Transverse colon (tissue), 4 donors: ENCODE data around the gene RASAL2. TPM values are rescaled to one million over a fixed set of nuclear protein-coding genes. Genes with fewer than 3 reads are reported as not detected.

Experiments used
- DNase-seq: peaks from one replicate; pipeline ENCODE4 v3.0.0-alpha.2; 2019
- H3K27ac ChIP-seq, 4 donors: fragments of 200-600 bp; sonication (generic); 2 replicates each; pipeline ENCODE4 v1.5.1; 2016 to 2018; ENCODE audit warnings: inconsistent platforms in 4 of 4
- H3K27me3 ChIP-seq: fragments of 200-600 bp; sonication (generic); 2 replicates; pipeline ENCODE4 v1.5.1; 2017; ENCODE audit warnings: inconsistent platforms
- H3K36me3 ChIP-seq, 4 donors: fragments of 200-600 bp; sonication (generic); 2 replicates each; pipeline ENCODE4 v1.5.1; 2017 to 2019; ENCODE audit warnings: inconsistent platforms in 4 of 4
- H3K4me1 ChIP-seq, 4 donors: fragments of 200-600 bp; sonication (generic); 2 replicates each; pipeline ENCODE4 v1.5.1; 2017 to 2020; ENCODE audit warnings: inconsistent platforms in 4 of 4
- H3K4me3 ChIP-seq, 4 donors: fragments of 200-600 bp; sonication (generic); 1 replicate in 1 of 4; 2 replicates in 3 of 4; pipeline versions ENCODE4 v1.5.1 to v1.6.1; 2017 to 2019; ENCODE audit warnings: inconsistent platforms in 4 of 4
- H3K9me3 ChIP-seq, 2 donors: fragments of 200-600 bp; sonication (generic); 2 replicates each; pipeline ENCODE4 v1.5.1; 2017 to 2019; ENCODE audit warnings: inconsistent platforms in 2 of 2
- CTCF ChIP-seq, 5 experiments: fragments of 200-600 bp in 3 of 5; fragments of 450-650 bp in 2 of 5; sonication (generic) in 3 of 5; IDR thresholded peaks; 1 replicate in 2 of 5; 2 replicates in 3 of 5; pipeline ENCODE4 v1.5.1; 2016 to 2017; ENCODE audit warnings: antibody characterized with exemption in 5 of 5, inconsistent platforms in 3 of 5, mild to moderate bottlenecking in 2 of 5, moderate library complexity in 1 of 5
- EP300 ChIP-seq: sonication (generic); formaldehyde crosslinking; IDR thresholded peaks from one replicate; pipeline ENCODE4 v1.6.1; 2017; ENCODE audit warnings: antibody characterized with exemption, low read depth
- POLR2A ChIP-seq: fragments of 450-650 bp; IDR thresholded peaks from one replicate; pipeline ENCODE4 v1.6.1; 2016; ENCODE audit warnings: antibody characterized with exemption, mild to moderate bottlenecking, moderate library complexity
- POLR2AphosphoS5 ChIP-seq, 3 donors: sonication (generic); formaldehyde crosslinking; IDR thresholded peaks; one replicate each; pipeline ENCODE4 v1.6.1; 2016; ENCODE audit warnings: antibody characterized with exemption in 3 of 3
- WGBS, 2 donors: methylation state at CpG; one replicate each; pipeline ENCODE4 v1.1.5; 2018; ENCODE audit warnings: low coverage in 1 of 2; 5-methylcytosine and 5-hydroxymethylcytosine counted together
- in situ Hi-C, 4 donors: fragments of 200-750 bp; cut with MboI; loops; one replicate each; pipeline versions ENCODE4 v1.15.0 to v1.15.1; 2017; ENCODE audit warnings: low sequenced_read_pairs in 3 of 4, low pct_ligation_motif_present in 1 of 4, low pct_unique_long_range_greater_than_20kb in 1 of 4
- intact Hi-C: fragments of 100-400 bp; cut with DNase I; formaldehyde crosslinking; loops from one replicate; pipeline ENCODE4 v1.15.1; 2023; ENCODE audit warnings: low total_unique reads
- total RNA-seq, 4 donors: library from RNA; depleted of rRNA; stranded (reverse); fragments of >200 nt; gene quantifications; one replicate each; pipeline ENCODE4 v1.1.0, GENCODE V29; 2016

RASAL2 gene
- total RNA-seq, 4 donors from 2014 or later, result 13.1 to 26.1 (median 19.8) TPM

GRCh38 chr1:178495158-178495557 is 401.3 kb downstream of the RASAL2 start:
- Histone ChIP-seq H3K4me3 (no peak overlapping the region), H3K36me3 (no peaks in the 10 kb centered on the region), H3K27me3 (no peaks in the 10 kb centered on the region), H3K9me3 (no peaks in the 10 kb centered on the region), H3K4me1 (no peaks in the 10 kb centered on the region), H3K27ac (no peak overlapping the region)
- no peak for DNase-seq
- TF ChIP-seq POLR2A (no peak), POLR2AphosphoS5 (IDR thresholded peaks at IDR 0.05) (no peak), CTCF (IDR thresholded peaks at IDR 0.05) (no peak), EP300 (no peak)
- 100% methylated on average over 1 of the region's 1 CpG; no CpG with 5 or more reads in 1 of the 2 donors for WGBS, 2 donors
- intact Hi-C loops (no loop called here), in situ Hi-C loops (no loop called here)

- no peak for TF ChIP-seq POLR2A
- TF ChIP-seq POLR2AphosphoS5 (IDR thresholded peaks at IDR 0.05), result no peak
- TF ChIP-seq EP300, result no peak
- 84% methylated on average over 15 of the region's 16 CpGs; no CpG with 5 or more reads in 1 of the 2 donors for WGBS, 2 donors
- Histone ChIP-seq H3K27me3 (no peaks in the 10 kb centered on the region), H3K4me3 (no peak overlapping the region), H3K27ac (no peak overlapping the region), H3K9me3 (no peaks in the 10 kb centered on the region), H3K36me3 (no peaks in the 10 kb centered on the region), H3K4me1 (no peaks in the 10 kb centered on the region)
- in situ Hi-C loops (no loop called here), intact Hi-C loops (no loop called here)
- DNase-seq, result no peak
Observed at GRCh38 chr1:178495741-178496409, 402.0 kb downstream of the RASAL2 start.

GRCh38 chr1:178496410-178497135 is 402.7 kb downstream of the RASAL2 start, which contains the start of gene CLEC20A:
TSS of gene CLEC20A (minus strand) at chr1:178496964. CDS start at chr1:178496939, 25 bp downstream.
- no peak within 1 kb of the TSS for H3K4me3 ChIP-seq
- in situ Hi-C loops (no loop called here), intact Hi-C loops (no loop called here)
- H3K36me3 ChIP-seq, result no peaks in the 10 kb centered on the region
- no peak for DNase-seq
- no peaks in the 10 kb centered on the region for H3K27me3 ChIP-seq
- H3K9me3 ChIP-seq, result no peaks in the 10 kb centered on the region
- 90 to 95% methylated on average over 10 to 26 of the region's 26 CpGs for WGBS, 2 donors
- H3K27ac ChIP-seq, result no peak within 1 kb of the TSS
- no peaks in the 10 kb centered on the region for H3K4me1 ChIP-seq
- no peak for TF ChIP-seq CTCF (IDR thresholded peaks at IDR 0.05)
- TF ChIP-seq EP300, result no peak
- no peak for TF ChIP-seq POLR2AphosphoS5 (IDR thresholded peaks at IDR 0.05)
- TF ChIP-seq POLR2A, result no peak

- no peaks in the 10 kb centered on the region for H3K36me3 ChIP-seq
- no peak overlapping the region for H3K4me3 ChIP-seq
- H3K9me3 ChIP-seq, result no peaks in the 10 kb centered on the region
- WGBS, 2 donors, result 87 to 100% methylated on average over 5 to 7 of the region's 7 CpGs
- no peak for DNase-seq
- intact Hi-C loops, result no loop called here
- no peak for TF ChIP-seq EP300
- TF ChIP-seq POLR2AphosphoS5 (IDR thresholded peaks at IDR 0.05), result no peak
- no peak for TF ChIP-seq CTCF (IDR thresholded peaks at IDR 0.05)
- TF ChIP-seq POLR2A, result no peak
- no peaks in the 10 kb centered on the region for H3K27me3 ChIP-seq
- no peak overlapping the region for H3K27ac ChIP-seq
- H3K4me1 ChIP-seq, result no peaks in the 10 kb centered on the region
- in situ Hi-C loops, result no loop called here
Observed at GRCh38 chr1:178497903-178498478, 404.1 kb downstream of the RASAL2 start.
